ENCODE data around the gene PCDH9.

The PCDH9 gene

DNA sequence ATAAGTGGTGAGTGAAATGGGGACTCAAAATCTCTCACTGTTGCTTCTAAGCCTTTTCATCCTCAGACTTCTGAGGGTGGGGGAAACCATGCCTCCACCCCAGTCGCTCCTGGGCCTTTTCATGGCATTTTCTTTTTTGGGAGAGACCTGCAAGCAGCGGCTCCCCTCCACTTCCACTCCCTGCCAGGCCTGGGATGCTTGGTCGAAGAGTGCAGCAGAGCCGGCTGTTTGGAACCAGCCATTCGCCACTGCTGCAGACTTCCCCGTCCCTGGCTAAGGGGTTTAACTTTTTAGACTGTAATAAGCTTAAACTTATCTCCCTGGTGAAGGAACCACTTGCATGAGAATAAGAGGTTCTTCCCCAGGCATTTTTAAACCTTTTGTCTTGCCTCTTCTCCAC is 617.2 kb downstream of the PCDH9 start:
- TF ChIP-seq FOXP2 (optimal IDR thresholded peaks at IDR 0.05; ENCODE audit: borderline replicate concordance, extremely low read depth, extremely low read length, insufficient read depth) (no peak), POLR2AphosphoS5 (IDR thresholded peaks at IDR 0.05; ENCODE audit: low read depth, low read length) (no peak), SIN3A (IDR thresholded peaks at IDR 0.05; ENCODE audit: borderline replicate concordance, insufficient read depth, low read length) (no peak), TAF1 (IDR thresholded peaks at IDR 0.05; ENCODE audit: borderline replicate concordance, insufficient read depth, low read length) (no peak)
- TF ChIP-seq, protein P1, sequence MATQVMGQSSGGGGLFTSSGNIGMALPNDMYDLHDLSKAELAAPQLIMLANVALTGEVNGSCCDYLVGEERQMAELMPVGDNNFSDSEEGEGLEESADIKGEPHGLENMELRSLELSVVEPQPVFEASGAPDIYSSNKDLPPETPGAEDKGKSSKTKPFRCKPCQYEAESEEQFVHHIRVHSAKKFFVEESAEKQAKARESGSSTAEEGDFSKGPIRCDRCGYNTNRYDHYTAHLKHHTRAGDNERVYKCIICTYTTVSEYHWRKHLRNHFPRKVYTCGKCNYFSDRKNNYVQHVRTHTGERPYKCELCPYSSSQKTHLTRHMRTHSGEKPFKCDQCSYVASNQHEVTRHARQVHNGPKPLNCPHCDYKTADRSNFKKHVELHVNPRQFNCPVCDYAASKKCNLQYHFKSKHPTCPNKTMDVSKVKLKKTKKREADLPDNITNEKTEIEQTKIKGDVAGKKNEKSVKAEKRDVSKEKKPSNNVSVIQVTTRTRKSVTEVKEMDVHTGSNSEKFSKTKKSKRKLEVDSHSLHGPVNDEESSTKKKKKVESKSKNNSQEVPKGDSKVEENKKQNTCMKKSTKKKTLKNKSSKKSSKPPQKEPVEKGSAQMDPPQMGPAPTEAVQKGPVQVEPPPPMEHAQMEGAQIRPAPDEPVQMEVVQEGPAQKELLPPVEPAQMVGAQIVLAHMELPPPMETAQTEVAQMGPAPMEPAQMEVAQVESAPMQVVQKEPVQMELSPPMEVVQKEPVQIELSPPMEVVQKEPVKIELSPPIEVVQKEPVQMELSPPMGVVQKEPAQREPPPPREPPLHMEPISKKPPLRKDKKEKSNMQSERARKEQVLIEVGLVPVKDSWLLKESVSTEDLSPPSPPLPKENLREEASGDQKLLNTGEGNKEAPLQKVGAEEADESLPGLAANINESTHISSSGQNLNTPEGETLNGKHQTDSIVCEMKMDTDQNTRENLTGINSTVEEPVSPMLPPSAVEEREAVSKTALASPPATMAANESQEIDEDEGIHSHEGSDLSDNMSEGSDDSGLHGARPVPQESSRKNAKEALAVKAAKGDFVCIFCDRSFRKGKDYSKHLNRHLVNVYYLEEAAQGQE (IDR thresholded peaks at IDR 0.05; ENCODE audit: insufficient read depth in 1 of 2, low read depth in 2 of 2, low read length in 2 of 2) = no peak

DNA sequence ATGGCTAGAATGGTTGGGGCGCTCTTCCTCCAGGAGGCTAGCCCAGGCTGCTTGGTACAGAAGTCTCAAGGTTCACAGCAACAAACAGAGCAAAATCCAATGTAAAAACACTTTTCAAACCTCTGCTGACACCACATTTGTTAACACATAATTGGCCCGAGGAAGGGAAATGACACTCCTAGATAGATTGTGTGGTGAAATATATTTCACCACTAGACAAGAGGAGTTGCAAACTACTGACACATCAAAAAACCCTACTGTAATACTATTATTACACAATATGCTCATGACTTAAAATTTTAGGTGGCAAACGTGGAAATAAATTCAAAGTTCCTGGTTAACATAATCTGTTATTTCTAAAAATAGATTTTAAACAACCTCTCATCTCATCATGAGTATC is 643.6 kb downstream of the PCDH9 start:
- TF ChIP-seq TAF1 (IDR thresholded peaks at IDR 0.05; ENCODE audit: borderline replicate concordance, insufficient read depth, low read length) (no peak), FOXP2 (optimal IDR thresholded peaks at IDR 0.05; ENCODE audit: borderline replicate concordance, extremely low read depth, extremely low read length, insufficient read depth) (no peak), POLR2AphosphoS5 (IDR thresholded peaks at IDR 0.05; ENCODE audit: low read depth, low read length) (no peak), SIN3A (IDR thresholded peaks at IDR 0.05; ENCODE audit: borderline replicate concordance, insufficient read depth, low read length) (no peak)
- TF ChIP-seq, protein P1 (IDR thresholded peaks at IDR 0.05; ENCODE audit: insufficient read depth in 1 of 2, low read depth in 2 of 2, low read length in 2 of 2) = no peak

DNA sequence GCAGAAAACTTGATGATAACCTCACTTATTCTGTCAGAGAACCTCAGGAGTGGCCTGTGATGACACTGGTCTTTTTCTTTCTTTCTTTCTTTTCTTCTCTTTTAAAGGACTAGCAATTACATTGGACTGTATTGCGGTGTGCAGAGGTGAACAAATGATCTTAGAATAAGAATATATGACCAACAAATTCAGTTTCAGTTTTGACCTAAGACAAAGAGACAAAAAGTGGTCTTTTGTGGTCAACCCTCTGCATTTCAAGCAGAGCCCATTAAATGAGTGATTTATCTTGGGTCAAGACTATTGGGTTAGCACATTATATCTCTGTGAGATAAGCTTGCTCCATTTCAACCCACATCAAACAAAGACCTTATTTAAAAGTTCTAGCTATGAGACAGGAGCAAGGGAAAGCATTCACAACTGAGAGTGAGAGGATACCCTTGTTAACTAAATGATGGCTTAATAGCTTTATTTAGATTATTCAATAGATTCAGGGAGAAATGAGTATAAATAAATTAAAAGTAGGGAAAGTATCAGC is 644.4 kb downstream of the PCDH9 start:
- no peak for TF ChIP-seq TAF1 (IDR thresholded peaks at IDR 0.05; ENCODE audit: borderline replicate concordance, insufficient read depth, low read length)
- TF ChIP-seq POLR2AphosphoS5 (IDR thresholded peaks at IDR 0.05; ENCODE audit: low read depth, low read length) = no peak
- no peak for TF ChIP-seq SIN3A (IDR thresholded peaks at IDR 0.05; ENCODE audit: borderline replicate concordance, insufficient read depth, low read length)
- TF ChIP-seq FOXP2 (optimal IDR thresholded peaks at IDR 0.05; ENCODE audit: borderline replicate concordance, extremely low read depth, extremely low read length, insufficient read depth) = no peak
- TF ChIP-seq, protein P1 (IDR thresholded peaks at IDR 0.05; ENCODE audit: insufficient read depth in 1 of 2, low read depth in 2 of 2, low read length in 2 of 2) = no peak

DNA sequence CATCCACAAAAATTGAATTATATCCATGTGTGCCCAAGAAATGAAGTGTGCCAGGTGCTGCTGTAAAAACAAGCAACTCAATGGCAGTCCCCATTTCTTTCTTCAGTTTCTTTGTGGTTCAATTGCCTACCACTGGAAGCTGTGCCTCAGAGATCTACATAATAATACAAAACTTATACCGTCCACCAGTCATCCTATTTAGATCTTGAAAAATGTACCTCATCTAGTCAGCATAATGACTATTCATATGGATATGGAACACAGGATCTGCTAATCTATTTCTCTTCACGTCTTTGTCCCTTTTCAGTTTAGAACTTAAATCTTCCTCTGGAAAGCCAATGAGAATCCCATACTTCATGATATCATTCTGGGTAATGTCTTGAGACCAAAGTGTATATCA is 648.5 kb downstream of the PCDH9 start:
- TF ChIP-seq, protein P1 (IDR thresholded peaks at IDR 0.05; ENCODE audit: insufficient read depth in 1 of 2, low read depth in 2 of 2, low read length in 2 of 2) = no peak
- no peak for TF ChIP-seq TAF1 (IDR thresholded peaks at IDR 0.05; ENCODE audit: borderline replicate concordance, insufficient read depth, low read length)
- TF ChIP-seq SIN3A (IDR thresholded peaks at IDR 0.05; ENCODE audit: borderline replicate concordance, insufficient read depth, low read length) = no peak
- TF ChIP-seq FOXP2 (optimal IDR thresholded peaks at IDR 0.05; ENCODE audit: borderline replicate concordance, extremely low read depth, extremely low read length, insufficient read depth) = no peak
- no peak for TF ChIP-seq POLR2AphosphoS5 (IDR thresholded peaks at IDR 0.05; ENCODE audit: low read depth, low read length)

DNA sequence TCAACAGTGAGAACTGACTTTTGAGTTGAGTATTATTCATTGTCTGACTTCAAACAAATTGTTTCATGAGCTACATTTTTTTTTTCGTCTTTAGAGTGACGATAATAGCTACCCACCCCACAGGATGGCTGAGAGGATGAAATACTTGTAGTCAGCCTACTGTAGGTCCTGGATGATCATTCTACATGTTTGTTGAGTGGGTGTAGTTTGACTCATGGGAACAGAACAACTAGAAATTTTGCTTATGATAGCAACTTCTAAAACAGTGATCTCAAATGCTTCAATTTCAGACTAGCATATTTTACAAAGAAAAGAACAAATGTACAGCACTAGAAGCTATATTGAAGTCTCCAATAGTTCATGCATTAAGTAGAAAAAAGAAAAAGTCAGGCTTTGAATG is 651.8 kb downstream of the PCDH9 start:
- TF ChIP-seq SIN3A (IDR thresholded peaks at IDR 0.05; ENCODE audit: borderline replicate concordance, insufficient read depth, low read length) (no peak), FOXP2 (optimal IDR thresholded peaks at IDR 0.05; ENCODE audit: borderline replicate concordance, extremely low read depth, extremely low read length, insufficient read depth) (no peak), POLR2AphosphoS5 (IDR thresholded peaks at IDR 0.05; ENCODE audit: low read depth, low read length) (no peak), TAF1 (IDR thresholded peaks at IDR 0.05; ENCODE audit: borderline replicate concordance, insufficient read depth, low read length) (no peak)
- TF ChIP-seq, protein P1 (IDR thresholded peaks at IDR 0.05; ENCODE audit: insufficient read depth in 1 of 2, low read depth in 2 of 2, low read length in 2 of 2) = no peak
